ENCODE data around the gene MTHFR.
A peak's percentile ranks its signal among the peaks of the same experiment; 100 is the strongest.

MTHFR gene

GRCh38 chr1:11790880-11791715, 14.7 kb downstream of the MTHFR start:
- peaks cover 51% of the 10 kb centered on the region for H3K4me1 ChIP-seq (ENCODE audit: insufficient read depth, low read length)
- peak overlapping the region; percentile 44 for H3K9ac ChIP-seq (ENCODE audit: low read length)
- H3K36me3 ChIP-seq (ENCODE audit: insufficient read depth, low read length), result peaks cover 57% of the 10 kb centered on the region
- H3K27ac ChIP-seq (ENCODE audit: low read depth, low read length), result peak overlapping the region; percentile 96
- H3K4me3 ChIP-seq (ENCODE audit: low read depth in 1 of 2, low read length in 2 of 2), result peak overlapping the region in 1 of 2 donors; percentile 32
- no peaks in the 10 kb centered on the region for H3K27me3 ChIP-seq (ENCODE audit: control insufficient read depth in 1 of 2, insufficient read depth in 2 of 2, low read length in 2 of 2)
- H3K9me3 ChIP-seq (ENCODE audit: low read length), result no peaks in the 10 kb centered on the region

GRCh38 chr1:11790101-11790879, 15.5 kb downstream of the MTHFR start:
- peak overlapping the region; percentile 96 for H3K27ac ChIP-seq (ENCODE audit: low read depth, low read length)
- peaks cover 49% of the 10 kb centered on the region for H3K36me3 ChIP-seq (ENCODE audit: insufficient read depth, low read length)
- H3K4me1 ChIP-seq (ENCODE audit: insufficient read depth, low read length), result peaks cover 55% of the 10 kb centered on the region
- H3K4me3 ChIP-seq (ENCODE audit: low read depth in 1 of 2, low read length in 2 of 2), result peak overlapping the region; percentile 11 to 32
- H3K27me3 ChIP-seq (ENCODE audit: control insufficient read depth in 1 of 2, insufficient read depth in 2 of 2, low read length in 2 of 2), result no peaks in the 10 kb centered on the region
- H3K9me3 ChIP-seq (ENCODE audit: low read length), result no peaks in the 10 kb centered on the region
- no peak overlapping the region for H3K9ac ChIP-seq (ENCODE audit: low read length)

GRCh38 chr1:11789126-11790067, 16.4 kb downstream of the MTHFR start:
- peaks cover 63% of the 10 kb centered on the region for H3K4me1 ChIP-seq (ENCODE audit: insufficient read depth, low read length)
- no peak overlapping the region for H3K4me3 ChIP-seq (ENCODE audit: low read depth in 1 of 2, low read length in 2 of 2)
- no peaks in the 10 kb centered on the region for H3K27me3 ChIP-seq (ENCODE audit: control insufficient read depth in 1 of 2, insufficient read depth in 2 of 2, low read length in 2 of 2)
- no peak overlapping the region for H3K9ac ChIP-seq (ENCODE audit: low read length)
- H3K9me3 ChIP-seq (ENCODE audit: low read length), result no peaks in the 10 kb centered on the region
- peak overlapping the region; percentile 96 for H3K27ac ChIP-seq (ENCODE audit: low read depth, low read length)
- H3K36me3 ChIP-seq (ENCODE audit: insufficient read depth, low read length), result peaks cover 40% of the 10 kb centered on the region

- peak overlapping the region; percentile 96 for H3K27ac ChIP-seq (ENCODE audit: low read depth, low read length)
- H3K4me3 ChIP-seq (ENCODE audit: low read depth in 1 of 2, low read length in 2 of 2), result no peak overlapping the region
- H3K9me3 ChIP-seq (ENCODE audit: low read length), result no peaks in the 10 kb centered on the region
- peaks cover 32% of the 10 kb centered on the region for H3K36me3 ChIP-seq (ENCODE audit: insufficient read depth, low read length)
- no peak overlapping the region for H3K9ac ChIP-seq (ENCODE audit: low read length)
- no peaks in the 10 kb centered on the region for H3K27me3 ChIP-seq (ENCODE audit: control insufficient read depth in 1 of 2, insufficient read depth in 2 of 2, low read length in 2 of 2)
- peaks cover 64% of the 10 kb centered on the region for H3K4me1 ChIP-seq (ENCODE audit: insufficient read depth, low read length)
Observed at GRCh38 chr1:11788549-11789053, 17.2 kb downstream of the MTHFR start.

- Histone ChIP-seq H3K27me3 (ENCODE audit: control insufficient read depth in 1 of 2, insufficient read depth in 2 of 2, low read length in 2 of 2) (no peaks in the 10 kb centered on the region), H3K4me1 (ENCODE audit: insufficient read depth, low read length) (peaks cover 64% of the 10 kb centered on the region), H3K36me3 (ENCODE audit: insufficient read depth, low read length) (peaks cover 29% of the 10 kb centered on the region), H3K4me3 (ENCODE audit: low read depth in 1 of 2, low read length in 2 of 2) (peak overlapping the region in 1 of 2 donors; percentile 38), H3K9ac (ENCODE audit: low read length) (no peak overlapping the region), H3K27ac (ENCODE audit: low read depth, low read length) (peak overlapping the region; percentile 96), H3K9me3 (ENCODE audit: low read length) (no peaks in the 10 kb centered on the region)
Observed at GRCh38 chr1:11787804-11788436, 17.8 kb downstream of the MTHFR start.

- H3K4me1 ChIP-seq (ENCODE audit: insufficient read depth, low read length), result peaks cover 64% of the 10 kb centered on the region
- peak overlapping the region in 1 of 2 donors; percentile 38 for H3K4me3 ChIP-seq (ENCODE audit: low read depth in 1 of 2, low read length in 2 of 2)
- no peak overlapping the region for H3K9ac ChIP-seq (ENCODE audit: low read length)
- H3K27me3 ChIP-seq (ENCODE audit: control insufficient read depth in 1 of 2, insufficient read depth in 2 of 2, low read length in 2 of 2), result no peaks in the 10 kb centered on the region
- no peaks in the 10 kb centered on the region for H3K9me3 ChIP-seq (ENCODE audit: low read length)
- peaks cover 23% of the 10 kb centered on the region for H3K36me3 ChIP-seq (ENCODE audit: insufficient read depth, low read length)
- peak overlapping the region; percentile 80 for H3K27ac ChIP-seq (ENCODE audit: low read depth, low read length)
Observed at GRCh38 chr1:11787251-11787803, 18.4 kb downstream of the MTHFR start.

GRCh38 chr1:11786168-11786567, 19.6 kb downstream of the MTHFR start:
- Histone ChIP-seq H3K36me3 (ENCODE audit: insufficient read depth, low read length) (peaks cover 11% of the 10 kb centered on the region), H3K4me1 (ENCODE audit: insufficient read depth, low read length) (peaks cover 58% of the 10 kb centered on the region), H3K9ac (ENCODE audit: low read length) (no peak overlapping the region), H3K4me3 (ENCODE audit: low read depth in 1 of 2, low read length in 2 of 2) (no peak overlapping the region), H3K9me3 (ENCODE audit: low read length) (no peaks in the 10 kb centered on the region), H3K27ac (ENCODE audit: low read depth, low read length) (no peak overlapping the region), H3K27me3 (ENCODE audit: control insufficient read depth in 1 of 2, insufficient read depth in 2 of 2, low read length in 2 of 2) (no peaks in the 10 kb centered on the region)

GRCh38 chr1:11784993-11785769, 20.6 kb downstream of the MTHFR start:
- Histone ChIP-seq H3K4me3 (ENCODE audit: low read depth in 1 of 2, low read length in 2 of 2) (peak overlapping the region in 1 of 2 donors; percentile 38), H3K9ac (ENCODE audit: low read length) (no peak overlapping the region), H3K9me3 (ENCODE audit: low read length) (no peaks in the 10 kb centered on the region), H3K36me3 (ENCODE audit: insufficient read depth, low read length) (peaks cover 7% of the 10 kb centered on the region), H3K4me1 (ENCODE audit: insufficient read depth, low read length) (peaks cover 48% of the 10 kb centered on the region), H3K27ac (ENCODE audit: low read depth, low read length) (peak overlapping the region; percentile 7), H3K27me3 (ENCODE audit: control insufficient read depth in 1 of 2, insufficient read depth in 2 of 2, low read length in 2 of 2) (no peaks in the 10 kb centered on the region)

- Histone ChIP-seq H3K27ac (ENCODE audit: low read depth, low read length) (peak overlapping the region; percentile 7), H3K4me3 (ENCODE audit: low read depth in 1 of 2, low read length in 2 of 2) (peak overlapping the region in 1 of 2 donors; percentile 38), H3K4me1 (ENCODE audit: insufficient read depth, low read length) (peaks cover 41% of the 10 kb centered on the region), H3K27me3 (ENCODE audit: control insufficient read depth in 1 of 2, insufficient read depth in 2 of 2, low read length in 2 of 2) (no peaks in the 10 kb centered on the region), H3K36me3 (ENCODE audit: insufficient read depth, low read length) (no peaks in the 10 kb centered on the region), H3K9me3 (ENCODE audit: low read length) (no peaks in the 10 kb centered on the region), H3K9ac (ENCODE audit: low read length) (no peak overlapping the region)
Observed at GRCh38 chr1:11784256-11784992, 21.3 kb downstream of the MTHFR start.
